Stimulated activated CD4-positive, alpha-beta T cell treated with anti-CD3 and anti-CD28 coated beads, Interleukin-1b, Interleukin-23, amount 100 ng/mL, for 1 hour (primary cell): Measurements from ENCODE around the gene BAG2.

Source experiments
- DNase-seq, 2 donors: peaks; one replicate each; pipeline ENCODE4 v3.0.0-alpha.2; 2020; ENCODE audit warnings: low read depth in 2 of 2

BAG2 gene

GRCh38 chr6:57221191-57221935 is 49.2 kb downstream of the BAG2 start:
- peak in 1 of 2 donors; percentile 28 for DNase-seq

GRCh38 chr6:57221936-57222742 is 50.0 kb downstream of the BAG2 start, which contains the start of gene RAB23:
Gene RAB23, minus strand, starts transcription at chr6:57222307. Its CDS starts 11,927 bp downstream, at chr6:57210380.
- DNase-seq, result peak; percentile 60 to 66

GRCh38 chr6:57222743-57223077 is 50.6 kb downstream of the BAG2 start:
- DNase-seq, result no peak

- DNase-seq, result no peak
Measured at GRCh38 chr6:57224769-57225515, 52.8 kb downstream of the BAG2 start.

GRCh38 chr6:57226221-57226620 is 54.1 kb downstream of the BAG2 start:
- no peak for DNase-seq
